Vagina (tissue), 2 donors: ENCODE results near the gene GRM7. TPM values are rescaled to one million over a fixed set of nuclear protein-coding genes. Genes with fewer than 3 reads are reported as not detected.

Source experiments
- DNase-seq, 2 donors: peaks; one replicate each; pipeline ENCODE4 v3.0.0-alpha.2; 2017; ENCODE audit errors: extremely low spot score in 2 of 2
- H3K27ac ChIP-seq: fragments of 200-600 bp; sonication (generic); one replicate; pipeline ENCODE4 v1.5.1; 2019
- H3K27me3 ChIP-seq: fragments of 200-600 bp; sonication (generic); one replicate; pipeline ENCODE4 v1.5.1; 2019
- H3K36me3 ChIP-seq, 2 donors: fragments of 200-600 bp; sonication (generic); one replicate each; pipeline ENCODE4 v1.5.1; 2017 to 2019
- H3K4me1 ChIP-seq: fragments of 200-600 bp; sonication (generic); one replicate; pipeline ENCODE4 v1.5.1; 2019
- H3K4me3 ChIP-seq, 2 donors: fragments of 200-600 bp; sonication (generic); 1 replicate in 1 of 2; 2 replicates in 1 of 2; pipeline ENCODE4 v1.5.1; 2016 to 2019
- H3K9me3 ChIP-seq: fragments of 200-600 bp; sonication (generic); one replicate; pipeline ENCODE4 v1.5.1; 2019
- CTCF ChIP-seq, 3 experiments: fragments of 450-650 bp in 2 of 3; fragments of 200-600 bp in 1 of 3; sonication (generic) in 1 of 3; IDR thresholded peaks; one replicate each; pipeline ENCODE4 v1.5.1; 2017 to 2019; ENCODE audit warnings: antibody characterized with exemption in 3 of 3, mild to moderate bottlenecking in 2 of 3, moderate library complexity in 2 of 3
- POLR2A ChIP-seq, 2 donors: fragments of 450-650 bp; IDR thresholded peaks; one replicate each; pipeline ENCODE4 v1.6.1; 2017; ENCODE audit warnings: antibody characterized with exemption in 2 of 2, mild to moderate bottlenecking in 2 of 2, moderate library complexity in 2 of 2
- POLR2AphosphoS5 ChIP-seq, 2 donors: sonication (generic); formaldehyde crosslinking; IDR thresholded peaks; one replicate each; pipeline ENCODE4 v1.9.0; 2017; ENCODE audit warnings: antibody characterized with exemption in 2 of 2, mild to moderate bottlenecking in 2 of 2, low read depth in 1 of 2; ENCODE audit not compliant: insufficient read depth in 1 of 2
- intact Hi-C: fragments of 100-400 bp; cut with DNase I; formaldehyde crosslinking; loops from one replicate; pipeline ENCODE4 v1.15.1; 2023
- total RNA-seq: library from RNA; depleted of rRNA; stranded (reverse); fragments of >200 nt; gene quantifications from one replicate; pipeline ENCODE4 v1.2.3, GENCODE V29; 2016

The GRM7 gene
- total RNA-seq, 1 donor from 2014 or later = 2.0 TPM

- Histone ChIP-seq H3K27ac (no peak overlapping the region), H3K27me3 (no peaks in the 10 kb centered on the region), H3K4me3 (no peak overlapping the region), H3K36me3 (no peaks in the 10 kb centered on the region), H3K4me1 (no peaks in the 10 kb centered on the region), H3K9me3 (no peaks in the 10 kb centered on the region)
- no peak for DNase-seq
- no peak for TF ChIP-seq POLR2A (IDR thresholded peaks at IDR 0.05)
- intact Hi-C loops = no loop called here
These were observed 234.2 kb downstream of the GRM7 start for GRCh38 chr3:7095116-7095515.

- no peaks in the 10 kb centered on the region for H3K27me3 ChIP-seq
- DNase-seq = no peak
- no peaks in the 10 kb centered on the region for H3K36me3 ChIP-seq
- H3K9me3 ChIP-seq = no peaks in the 10 kb centered on the region
- TF ChIP-seq POLR2A (IDR thresholded peaks at IDR 0.05) (no peak), CTCF (IDR thresholded peaks at IDR 0.05) (no peak), POLR2AphosphoS5 (IDR thresholded peaks at IDR 0.05; ENCODE audit: insufficient read depth in 1 of 2, low read depth in 1 of 2) (no peak)
- intact Hi-C loops = no loop called here
- no peak overlapping the region for H3K27ac ChIP-seq
- no peak overlapping the region for H3K4me3 ChIP-seq
- H3K4me1 ChIP-seq = no peaks in the 10 kb centered on the region
These were observed 239.2 kb downstream of the GRM7 start for GRCh38 chr3:7100136-7100535.

- no peaks in the 10 kb centered on the region for H3K27me3 ChIP-seq
- H3K4me1 ChIP-seq = no peaks in the 10 kb centered on the region
- DNase-seq = no peak
- TF ChIP-seq CTCF (IDR thresholded peaks at IDR 0.05) (no peak), POLR2AphosphoS5 (IDR thresholded peaks at IDR 0.05; ENCODE audit: insufficient read depth in 1 of 2, low read depth in 1 of 2) (no peak), POLR2A (IDR thresholded peaks at IDR 0.05) (no peak)
- no peak overlapping the region for H3K4me3 ChIP-seq
- no peaks in the 10 kb centered on the region for H3K9me3 ChIP-seq
- no peak overlapping the region for H3K27ac ChIP-seq
- intact Hi-C loops = no loop called here
- no peaks in the 10 kb centered on the region for H3K36me3 ChIP-seq
These were observed 245.7 kb downstream of the GRM7 start for GRCh38 chr3:7106635-7107034.

GRCh38 chr3:7112523-7113056 lies 251.7 kb downstream of the GRM7 start:
- Histone ChIP-seq H3K4me1 (no peaks in the 10 kb centered on the region), H3K27me3 (no peaks in the 10 kb centered on the region), H3K27ac (no peak overlapping the region), H3K36me3 (no peaks in the 10 kb centered on the region), H3K4me3 (no peak overlapping the region), H3K9me3 (no peaks in the 10 kb centered on the region)
- TF ChIP-seq POLR2AphosphoS5 (IDR thresholded peaks at IDR 0.05; ENCODE audit: insufficient read depth in 1 of 2, low read depth in 1 of 2) (no peak), CTCF (IDR thresholded peaks at IDR 0.05) (no peak), POLR2A (IDR thresholded peaks at IDR 0.05) (no peak)
- intact Hi-C loops = no loop called here
- no peak for DNase-seq

GRCh38 chr3:7144697-7145308 lies 283.9 kb downstream of the GRM7 start:
- Histone ChIP-seq H3K9me3 (no peaks in the 10 kb centered on the region), H3K4me1 (no peaks in the 10 kb centered on the region), H3K27ac (no peak overlapping the region), H3K27me3 (no peaks in the 10 kb centered on the region), H3K4me3 (no peak overlapping the region), H3K36me3 (no peaks in the 10 kb centered on the region)
- intact Hi-C loops = no loop called here
- DNase-seq = no peak
- no peak for TF ChIP-seq POLR2A (IDR thresholded peaks at IDR 0.05)
- TF ChIP-seq POLR2AphosphoS5 (IDR thresholded peaks at IDR 0.05; ENCODE audit: insufficient read depth in 1 of 2, low read depth in 1 of 2) = no peak
- no peak for TF ChIP-seq CTCF (IDR thresholded peaks at IDR 0.05)
